ENCODE data around the gene ANXA1.
"Not testable (repeated sequence)": the region's sequence is repeated elsewhere in the genome, so short reads cannot be mapped to it uniquely, and the experiment has no call there.

The ANXA1 gene

DNA sequence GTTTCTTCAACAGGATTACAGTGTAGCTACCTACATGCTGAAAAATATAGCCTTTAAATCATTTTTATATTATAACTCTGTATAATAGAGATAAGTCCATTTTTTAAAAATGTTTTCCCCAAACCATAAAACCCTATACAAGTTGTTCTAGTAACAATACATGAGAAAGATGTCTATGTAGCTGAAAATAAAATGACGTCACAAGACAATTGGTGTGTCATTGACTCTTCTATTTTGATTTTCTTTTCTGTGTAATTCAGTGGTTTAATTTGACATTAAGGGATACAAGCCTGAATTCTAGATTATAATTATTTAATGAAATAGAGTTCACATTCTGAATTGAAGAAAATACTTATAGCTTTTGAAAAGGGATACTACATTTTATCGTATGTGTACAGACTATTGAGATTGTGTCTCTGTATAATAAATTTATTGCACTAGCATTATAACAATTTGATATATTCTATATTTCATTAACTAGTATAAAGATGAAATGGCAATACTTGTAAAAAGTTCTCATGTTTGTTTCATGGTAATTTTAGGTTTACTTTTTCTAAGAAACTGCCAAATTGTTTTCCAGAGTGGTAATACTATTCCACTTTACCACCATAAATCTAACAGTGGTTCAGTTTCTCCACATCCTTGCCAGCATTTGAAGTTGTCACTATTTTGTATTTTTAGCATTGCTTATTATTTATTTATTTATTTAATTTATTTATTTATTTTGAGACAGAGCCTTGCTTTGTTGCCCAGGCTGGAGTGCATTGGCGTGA lies 18.7 kb downstream of the ANXA1 start:
- DNase-seq, result no peak

GRCh38 chr9:73172901-73173215 lies 21.2 kb downstream of the ANXA1 start:
- DNase-seq, result no peak

DNA sequence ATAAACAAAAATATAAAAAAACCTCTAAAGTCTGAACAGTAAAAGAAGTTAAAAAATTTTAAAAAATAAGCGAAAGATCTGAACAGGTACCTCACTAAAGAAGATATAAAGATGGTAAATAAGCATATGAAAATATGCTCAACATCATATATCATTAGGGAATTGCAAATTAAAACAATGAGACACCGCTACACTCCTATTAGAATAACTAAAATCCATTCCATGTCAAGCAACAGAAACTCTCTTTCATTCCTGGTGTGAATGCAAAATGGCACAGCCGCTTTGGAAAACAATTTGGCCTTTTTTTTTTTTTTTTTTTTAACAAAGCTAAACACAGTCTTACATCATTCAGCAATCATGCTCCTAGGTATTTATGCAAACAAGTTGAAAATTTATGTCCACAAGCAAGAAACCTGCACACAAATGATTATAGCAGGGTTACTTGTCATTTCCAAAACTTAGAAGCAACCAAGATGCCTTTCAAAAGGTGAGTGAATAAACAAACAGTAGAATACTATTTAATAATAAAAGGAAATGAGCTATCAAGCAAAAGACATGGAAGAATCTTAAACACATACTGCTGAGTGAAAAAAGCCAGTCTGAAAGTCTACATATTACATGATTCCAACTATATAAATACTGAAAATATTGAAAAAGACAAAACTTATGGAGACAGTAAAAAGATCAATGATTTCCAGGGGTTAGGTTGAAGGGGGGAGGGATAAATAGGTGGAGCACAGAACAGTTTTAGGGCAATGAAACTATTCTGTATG lies 22.1 kb downstream of the ANXA1 start:
- no peak for DNase-seq

DNA sequence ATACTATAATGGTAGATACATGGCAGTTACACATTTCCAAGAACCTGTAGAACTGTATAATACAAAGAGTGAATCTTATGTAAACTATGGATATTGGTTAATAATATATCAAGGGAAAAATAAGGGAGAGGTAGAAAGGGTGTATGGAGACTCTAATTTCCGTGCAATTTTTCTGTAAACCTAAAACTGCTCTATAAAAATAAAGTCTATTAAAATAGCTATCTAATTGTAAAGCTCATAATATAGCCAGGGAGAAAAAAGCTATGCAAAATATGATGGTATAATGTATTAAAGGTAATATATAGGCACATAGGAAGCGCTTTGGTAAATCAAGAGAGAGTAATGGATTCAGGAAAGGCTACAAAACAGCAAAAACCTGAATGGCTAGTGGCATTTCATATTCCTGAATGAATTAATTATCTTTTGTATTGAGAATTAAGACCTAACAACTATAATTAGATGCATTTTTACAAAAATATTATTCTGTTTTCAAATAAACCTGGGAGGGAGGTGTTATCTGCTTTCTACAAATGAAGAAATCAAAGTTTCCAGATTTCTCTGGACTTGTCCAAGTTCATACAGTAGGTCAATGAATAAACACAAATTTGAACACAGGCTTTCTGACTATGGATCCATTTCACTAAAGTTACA lies 22.8 kb downstream of the ANXA1 start:
- no peak for DNase-seq

- DNase-seq, result no peak
Measured at GRCh38 chr9:73176450-73176875, 24.8 kb downstream of the ANXA1 start.

DNA sequence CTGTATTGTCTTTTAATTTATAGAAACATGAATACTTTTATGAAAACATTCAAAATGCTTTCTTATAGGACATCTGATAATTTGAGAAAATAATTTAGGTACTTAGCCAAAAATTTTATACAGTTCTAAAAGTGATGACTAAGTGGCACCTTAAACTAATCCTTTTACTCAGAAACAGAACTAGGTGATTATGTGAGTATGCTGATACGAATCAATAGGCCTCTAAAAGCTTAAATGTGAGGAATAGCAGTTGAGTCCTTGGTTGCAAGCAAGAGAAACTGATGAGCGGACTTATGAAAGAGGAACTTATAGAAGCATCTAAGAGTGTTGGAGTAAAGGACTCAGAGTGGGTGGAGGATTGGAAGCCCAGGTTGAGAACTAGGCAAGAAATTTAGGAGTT lies 26.4 kb downstream of the ANXA1 start:
- DNase-seq, result no peak

- no peak for DNase-seq
Measured at GRCh38 chr9:73179589-73179988, 27.9 kb downstream of the ANXA1 start.

DNA sequence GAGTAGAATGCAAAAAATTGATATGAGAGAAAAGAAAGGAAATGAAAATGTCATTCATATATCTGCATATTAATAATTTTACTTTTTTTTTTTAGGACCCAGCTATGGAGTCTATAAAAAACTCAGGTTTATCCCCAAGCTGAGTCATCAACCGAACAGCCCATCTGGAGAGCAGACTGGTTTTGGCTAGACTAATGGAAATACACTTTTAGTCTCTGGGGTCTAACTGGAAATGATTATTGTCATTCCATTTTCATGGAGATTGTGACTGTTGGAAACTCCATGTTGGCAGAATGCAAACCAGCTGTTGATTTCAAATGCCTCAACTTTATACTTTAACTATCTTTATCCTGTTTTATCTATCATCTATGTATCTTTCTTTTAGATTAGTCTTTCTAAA lies 28.7 kb downstream of the ANXA1 start:
- no peak for DNase-seq

DNA sequence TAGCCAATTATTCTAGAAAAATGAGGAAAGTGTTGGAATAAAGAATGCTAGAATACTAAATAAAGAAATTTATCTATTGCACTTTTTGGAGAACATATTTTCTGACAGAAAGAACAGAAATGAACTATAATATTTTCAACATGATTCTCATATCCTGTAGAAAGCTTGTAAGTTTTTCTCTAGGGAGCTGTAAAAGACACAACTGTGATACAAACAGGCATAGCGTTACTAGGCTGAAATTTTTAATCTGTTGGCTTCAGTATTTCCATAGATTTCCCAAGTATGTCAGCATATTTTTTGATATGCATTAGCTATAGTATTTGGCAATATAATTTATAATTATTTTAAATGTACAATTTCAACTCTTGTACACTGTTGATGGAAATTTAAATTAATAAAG lies 31.3 kb downstream of the ANXA1 start:
- DNase-seq, result no peak

GRCh38 chr9:73183428-73183827 lies 31.8 kb downstream of the ANXA1 start:
- DNase-seq, result no peak

DNA sequence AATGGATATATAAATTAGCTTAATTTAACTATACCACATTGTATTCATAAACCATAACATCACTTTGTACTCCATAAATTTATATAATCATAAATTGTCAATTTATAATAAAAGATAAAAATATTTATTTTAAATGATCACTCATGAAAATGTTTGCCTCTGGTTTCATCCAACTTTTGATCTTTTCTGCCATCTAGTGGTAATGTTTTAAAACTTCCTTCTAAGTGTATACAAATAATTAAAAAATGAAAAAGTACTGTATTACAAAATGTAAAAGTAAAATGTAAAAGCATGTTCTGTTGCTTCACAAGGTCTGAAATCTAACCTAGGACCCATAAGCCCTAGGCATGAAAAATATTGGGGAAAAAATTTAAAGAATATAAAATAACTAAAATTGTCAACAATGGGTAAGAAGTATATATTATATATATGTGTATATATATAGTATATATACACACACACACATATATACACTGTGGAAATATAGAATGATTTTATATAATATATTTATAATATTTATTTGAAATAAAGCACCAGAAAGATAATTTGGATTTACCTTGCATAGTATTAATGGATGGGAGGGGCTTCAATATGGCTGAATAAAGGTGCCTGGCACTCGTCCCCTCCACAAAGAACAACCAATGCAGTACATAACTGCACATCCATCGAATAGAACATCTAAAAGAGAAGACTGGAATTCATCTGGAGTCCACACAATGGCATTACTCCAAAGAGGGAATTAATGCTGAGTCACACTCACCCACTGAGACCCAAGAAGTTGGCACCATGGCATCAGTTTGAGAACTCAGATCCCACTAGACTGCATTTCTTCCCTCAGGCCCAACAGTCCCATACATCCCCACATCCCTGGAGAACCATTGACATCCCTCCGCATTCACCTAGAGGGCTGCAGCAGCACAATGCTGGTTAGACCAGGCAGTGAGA lies 32.5 kb downstream of the ANXA1 start:
- DNase-seq, result peak; percentile 1 to 19

- not testable (repeated sequence) for DNase-seq
Measured at GRCh38 chr9:73191109-73191508, 39.4 kb downstream of the ANXA1 start.

DNA sequence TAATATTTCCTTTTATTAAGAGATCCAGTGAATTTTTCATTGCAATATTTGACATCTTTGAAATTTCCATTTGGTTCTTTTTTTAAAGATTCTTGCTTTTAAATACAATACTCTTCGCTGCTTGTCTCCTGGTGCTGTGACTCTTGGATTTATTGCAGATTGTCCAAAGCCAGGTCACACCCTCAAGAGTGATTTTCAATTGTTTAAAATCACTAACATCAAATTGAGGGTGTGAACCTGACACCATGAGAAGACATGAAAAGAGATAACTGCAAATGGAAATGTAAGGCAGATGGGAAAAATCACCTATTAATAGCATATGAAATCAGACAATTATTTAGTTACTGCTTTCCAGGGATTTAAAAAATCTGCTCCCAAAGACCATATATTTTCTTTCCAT lies 42.6 kb downstream of the ANXA1 start:
- no peak for DNase-seq

DNA sequence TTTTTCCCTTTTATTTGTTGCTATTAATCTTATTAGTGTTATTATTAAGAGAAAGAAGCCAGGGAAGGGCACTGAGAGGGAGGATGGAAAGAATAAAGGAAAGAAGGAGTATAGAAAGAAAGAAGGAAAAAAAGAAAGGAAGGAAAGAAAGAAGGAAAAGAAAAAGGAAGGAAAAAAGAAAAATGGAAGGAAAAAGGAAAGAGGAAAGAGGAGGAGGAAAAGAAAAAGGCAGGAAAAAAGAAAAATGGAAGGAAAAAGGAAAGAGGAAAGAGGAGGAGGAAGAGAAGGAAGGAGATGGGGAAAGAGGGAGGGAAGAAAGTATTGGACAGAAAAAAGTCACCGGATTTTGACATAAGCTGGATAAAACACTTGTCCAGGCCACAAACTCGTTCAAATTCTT lies 47.8 kb downstream of the ANXA1 start:
- no peak for DNase-seq

- peak; percentile 5 to 47 for DNase-seq
Measured at GRCh38 chr9:73199886-73200285, 48.2 kb downstream of the ANXA1 start.

- DNase-seq, result peak in 1 of 2 experiments; percentile 1
Measured at GRCh38 chr9:73200694-73201452, 49.2 kb downstream of the ANXA1 start.

DNA sequence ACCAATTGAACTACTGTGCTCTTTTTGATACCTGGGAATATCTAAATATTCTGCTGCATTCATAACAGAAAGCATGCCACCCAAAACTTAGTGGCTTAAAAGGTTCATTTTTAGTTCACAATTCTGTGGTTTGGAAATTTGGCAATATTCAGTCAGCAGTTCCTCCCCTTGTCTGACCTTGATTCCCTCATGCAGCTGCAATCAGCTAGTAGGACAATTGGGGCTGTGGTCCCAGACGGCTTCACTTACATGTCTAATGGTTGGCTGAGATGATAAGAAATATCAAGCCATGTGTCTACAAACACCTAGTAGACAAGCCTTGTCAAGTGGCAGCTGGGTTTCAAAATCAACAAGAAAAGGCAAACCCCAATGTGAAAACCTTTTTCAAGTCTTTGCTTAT lies 51.3 kb downstream of the ANXA1 start:
- DNase-seq, result no peak

DNA sequence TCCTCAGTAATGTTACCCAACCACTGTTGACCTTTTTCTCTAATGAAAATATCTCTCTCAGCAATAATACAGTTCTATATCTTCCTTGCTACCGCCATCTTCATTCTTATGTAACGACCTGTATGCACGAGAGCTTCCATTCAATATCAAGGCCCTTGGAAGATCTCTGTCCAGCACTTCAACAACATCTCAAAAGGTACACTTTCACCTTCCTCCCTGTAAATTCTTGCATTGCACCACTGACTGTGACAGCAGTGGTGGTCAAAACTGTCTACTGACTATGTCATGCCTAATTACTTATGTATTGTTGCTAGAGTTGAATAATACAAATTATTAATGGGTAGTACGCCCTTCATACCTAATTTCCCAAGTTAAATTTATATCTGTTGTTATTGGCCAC lies 53.3 kb downstream of the ANXA1 start:
- DNase-seq, result no peak

DNA sequence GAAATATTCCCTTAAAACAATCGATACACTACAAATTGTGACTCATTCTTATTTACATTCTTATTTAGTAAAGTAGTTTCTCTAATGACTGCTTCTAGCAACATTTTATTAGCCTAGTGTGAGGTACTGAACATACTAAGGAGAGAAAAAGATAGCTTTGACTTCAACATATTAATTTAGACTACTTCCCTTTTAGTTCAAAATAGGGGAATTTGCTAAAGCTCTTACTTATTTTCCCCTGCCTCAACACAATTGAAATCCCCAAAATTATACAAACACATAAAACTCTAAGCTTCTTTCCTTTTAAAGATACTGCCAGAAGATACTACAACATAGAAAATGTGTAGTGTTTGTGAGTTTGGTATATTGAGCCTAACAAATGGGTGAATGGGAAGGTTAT lies 55.2 kb downstream of the ANXA1 start:
- no peak for DNase-seq

GRCh38 chr9:73210886-73211666 lies 59.4 kb downstream of the ANXA1 start:
- DNase-seq, result no peak

- no peak for DNase-seq
Measured at GRCh38 chr9:73213300-73213699, 61.6 kb downstream of the ANXA1 start.

Data from SHP77 (cell line).